Right renal cortex interstitium (tissue), 3 donors: ENCODE data around the gene USP2. TPM values are rescaled to one million over a fixed set of nuclear protein-coding genes. Genes with fewer than 3 reads are reported as not detected.

Experiments used
- DNase-seq, 3 donors: peaks; one replicate each; pipeline ENCODE4 v3.0.0-alpha.2; 2013; ENCODE audit warnings: low read depth in 3 of 3, low spot score in 2 of 3
- polyA plus RNA-seq, 3 donors: library from polyadenylated mRNA; unstranded; fragments of 120-200 nt; gene quantifications; one replicate each; pipeline ENCODE4 v1.2.1, GENCODE V29; 2013; ENCODE audit not compliant: insufficient read length in 3 of 3

Gene USP2
- polyA plus RNA-seq, 3 donors, result 7.1 to 11.8 (median 8.7) TPM

DNA sequence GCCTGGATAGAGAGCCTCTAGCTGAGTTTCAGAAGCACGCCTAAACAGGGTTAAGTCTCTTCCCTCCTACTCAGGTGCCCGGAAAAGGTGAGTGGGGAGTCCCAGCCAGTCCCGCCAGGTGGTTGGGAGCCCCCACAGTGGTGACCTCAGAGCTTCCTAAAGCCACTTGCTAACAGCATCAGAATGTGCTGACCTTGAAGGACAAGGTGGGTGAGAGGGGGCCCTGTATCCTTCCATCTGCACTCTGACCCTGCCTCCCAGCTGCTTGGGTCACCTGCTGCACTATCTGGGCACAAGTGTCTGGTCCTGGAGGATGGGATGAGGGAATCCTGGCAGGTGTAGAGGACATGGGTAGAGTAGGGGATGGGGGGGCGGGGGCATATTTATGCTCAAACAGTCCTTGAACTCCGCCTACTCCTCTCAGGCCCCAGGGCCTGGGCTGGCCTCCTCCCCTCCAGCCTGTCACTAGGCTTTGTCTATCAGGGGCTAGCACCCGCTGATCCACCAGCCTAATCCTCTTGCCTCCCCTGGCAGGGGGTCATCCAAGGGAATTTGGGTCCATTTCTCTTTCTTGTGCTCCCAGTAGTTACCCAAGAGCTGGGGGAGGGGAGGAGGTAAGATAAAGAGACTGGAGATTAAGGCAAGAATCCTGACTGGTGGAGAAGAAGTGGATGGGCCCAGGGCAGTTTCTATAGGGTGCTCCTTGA, 3.4 kb downstream of the USP2 start:
- no peak for DNase-seq

DNA sequence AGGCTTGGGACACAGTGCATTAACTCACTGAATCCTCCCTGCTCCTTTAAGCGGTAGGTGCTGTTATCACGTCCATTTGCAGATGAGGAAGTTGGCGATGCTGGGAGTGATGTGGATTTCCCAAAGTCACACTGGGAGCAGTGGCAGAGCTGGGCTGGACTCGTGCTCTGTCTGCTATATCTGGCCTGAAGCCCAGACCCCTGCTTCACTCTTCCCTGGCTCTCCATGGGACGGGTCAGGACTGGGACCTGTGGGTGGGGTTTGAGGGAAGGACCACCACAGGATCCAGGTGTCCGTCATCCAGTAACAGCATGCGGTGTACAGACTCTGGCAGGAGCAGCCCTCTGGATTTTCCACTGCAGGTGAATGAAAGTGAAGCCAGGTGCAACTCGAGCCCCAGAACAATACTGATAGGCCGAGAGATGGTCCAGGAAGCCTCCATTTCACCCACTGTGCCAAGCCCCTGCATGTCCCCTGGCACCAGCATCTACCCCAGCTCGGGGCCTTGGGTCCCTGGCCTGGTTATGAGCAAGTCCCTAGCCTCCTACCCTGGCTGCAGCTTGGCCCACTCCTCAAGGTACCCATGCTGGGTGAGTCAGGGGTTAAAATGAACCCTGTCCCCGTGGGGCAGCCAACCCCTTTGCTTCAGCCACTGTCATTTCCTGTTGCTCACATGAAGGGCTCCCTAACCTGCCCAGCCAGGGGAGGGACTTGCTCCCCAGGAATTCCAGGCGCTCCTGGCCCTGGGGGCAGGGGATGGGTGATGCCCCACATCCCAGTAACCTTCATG, 4.2 kb downstream of the USP2 start:
- DNase-seq, result no peak

- DNase-seq, result no peak
Observed at GRCh38 chr11:119376197-119376847, 5.2 kb downstream of the USP2 start.

DNA sequence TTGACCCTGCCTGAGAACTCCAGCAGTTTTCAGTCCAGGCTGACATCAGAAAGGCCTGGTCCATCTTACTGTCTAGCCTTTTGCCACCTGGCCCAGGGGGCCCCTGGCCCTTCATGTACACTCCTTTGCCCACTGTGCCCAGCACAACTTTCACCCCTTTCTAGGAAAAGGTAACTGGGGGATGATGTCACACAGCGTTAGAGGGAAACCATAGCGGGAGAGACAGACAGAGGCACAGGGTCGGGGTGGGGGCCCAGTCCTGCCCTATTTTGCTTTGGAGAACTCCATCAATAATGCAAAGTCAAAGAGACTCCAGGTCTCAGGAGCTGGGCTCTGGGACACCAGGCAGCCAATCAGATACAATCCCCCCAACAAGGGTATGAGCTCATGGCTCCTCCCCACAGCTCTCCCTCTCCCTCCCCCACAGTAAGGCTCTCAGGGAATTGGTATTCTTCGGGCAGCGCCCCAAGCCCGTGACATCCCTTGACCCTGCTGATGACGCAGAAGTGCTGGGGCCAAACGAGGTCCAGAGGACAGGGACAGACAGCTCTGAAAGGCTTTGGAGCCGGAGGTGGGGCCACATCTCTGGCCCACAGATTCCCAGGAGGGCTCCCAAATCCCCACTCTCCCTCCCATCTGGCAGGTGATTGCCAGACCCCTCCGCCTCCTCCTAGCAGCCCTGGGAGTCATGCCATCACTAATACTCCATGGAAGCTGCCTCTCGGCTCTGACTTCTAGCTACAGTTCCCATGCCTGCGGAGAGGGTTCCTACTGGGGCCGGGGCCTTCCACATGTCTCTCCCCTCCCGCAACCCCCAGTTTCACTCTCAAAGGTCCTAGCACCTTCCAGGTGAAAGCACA, 5.9 kb downstream of the USP2 start:
- no peak for DNase-seq

DNA sequence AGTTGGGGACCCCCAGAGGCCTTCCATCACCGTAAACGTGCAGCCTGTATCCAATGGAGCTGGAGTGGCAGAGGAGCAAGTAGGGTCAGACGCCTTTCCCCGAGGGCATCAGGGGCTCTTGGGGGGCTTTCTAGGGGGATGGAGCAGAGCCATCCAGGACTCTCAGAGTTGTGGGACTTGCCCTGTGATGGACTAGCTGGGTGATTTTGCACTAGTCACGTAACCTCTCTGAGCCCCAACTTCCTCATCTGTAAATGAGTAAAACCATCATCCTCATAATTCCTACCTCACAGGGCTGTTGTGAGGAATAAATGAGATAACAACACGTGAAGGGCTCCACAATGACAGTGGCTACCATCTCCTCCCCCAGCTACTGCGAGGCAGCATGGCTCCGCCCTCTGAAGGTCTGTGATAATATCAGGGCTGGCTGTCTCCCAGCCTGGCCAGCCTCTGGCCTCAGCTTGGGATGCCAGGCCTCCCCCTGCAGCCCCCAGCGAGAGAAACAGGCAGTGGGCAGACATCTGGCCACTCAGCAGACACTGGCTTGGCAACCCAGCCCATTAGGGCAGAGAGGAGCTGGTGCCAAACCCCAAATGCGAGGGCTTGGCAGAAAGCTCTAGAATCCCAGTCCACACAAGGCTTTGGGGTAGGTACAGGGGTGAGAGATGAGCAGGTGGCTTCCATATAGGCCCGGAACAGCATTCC, 6.7 kb downstream of the USP2 start:
- DNase-seq, result no peak

- DNase-seq, result peak in 1 of 3 donors; percentile 69
Observed at GRCh38 chr11:119373921-119374631, 7.4 kb downstream of the USP2 start.

DNA sequence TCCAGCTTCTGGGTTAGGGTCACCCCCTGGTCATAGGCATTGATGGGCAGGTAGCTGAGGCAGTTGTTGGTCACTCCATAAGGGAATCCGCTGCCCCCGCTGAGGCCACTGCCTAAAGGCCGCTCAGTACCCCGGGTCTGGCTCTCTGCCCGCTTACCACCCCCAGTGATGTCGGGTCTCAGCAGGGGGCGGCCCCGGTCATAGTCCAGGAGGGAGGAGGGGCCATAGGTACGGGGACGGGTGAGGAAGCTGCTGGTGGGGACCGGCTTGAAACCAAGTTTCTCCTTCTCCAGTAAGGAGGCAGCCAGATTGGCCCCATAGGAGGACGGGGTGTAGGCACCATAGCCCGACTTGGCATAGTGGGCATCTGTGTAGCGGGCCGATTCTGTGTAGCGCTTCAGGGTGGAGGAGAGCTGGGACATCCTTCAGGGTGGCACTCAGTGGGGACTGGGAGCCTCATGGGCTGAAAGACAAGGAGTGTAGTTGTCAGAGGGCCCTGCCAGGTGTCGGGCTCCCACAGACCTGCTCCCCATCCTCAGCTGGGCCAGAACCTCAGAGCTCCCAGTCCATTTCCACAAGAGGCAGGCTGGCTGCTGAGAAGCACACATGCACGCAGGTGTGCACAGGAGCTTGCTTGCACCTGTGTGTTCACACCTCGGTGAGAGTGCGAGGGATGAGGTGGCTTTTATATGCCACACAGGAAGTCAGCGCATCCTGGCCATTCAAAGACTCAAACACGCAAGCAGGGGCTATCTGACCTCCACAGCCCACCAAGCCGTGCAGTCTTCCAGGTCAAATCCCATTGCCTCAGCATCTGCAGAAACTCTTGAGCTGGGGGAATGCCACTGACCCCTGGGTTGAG, 8.2 kb downstream of the USP2 start:
- DNase-seq, result no peak

DNA sequence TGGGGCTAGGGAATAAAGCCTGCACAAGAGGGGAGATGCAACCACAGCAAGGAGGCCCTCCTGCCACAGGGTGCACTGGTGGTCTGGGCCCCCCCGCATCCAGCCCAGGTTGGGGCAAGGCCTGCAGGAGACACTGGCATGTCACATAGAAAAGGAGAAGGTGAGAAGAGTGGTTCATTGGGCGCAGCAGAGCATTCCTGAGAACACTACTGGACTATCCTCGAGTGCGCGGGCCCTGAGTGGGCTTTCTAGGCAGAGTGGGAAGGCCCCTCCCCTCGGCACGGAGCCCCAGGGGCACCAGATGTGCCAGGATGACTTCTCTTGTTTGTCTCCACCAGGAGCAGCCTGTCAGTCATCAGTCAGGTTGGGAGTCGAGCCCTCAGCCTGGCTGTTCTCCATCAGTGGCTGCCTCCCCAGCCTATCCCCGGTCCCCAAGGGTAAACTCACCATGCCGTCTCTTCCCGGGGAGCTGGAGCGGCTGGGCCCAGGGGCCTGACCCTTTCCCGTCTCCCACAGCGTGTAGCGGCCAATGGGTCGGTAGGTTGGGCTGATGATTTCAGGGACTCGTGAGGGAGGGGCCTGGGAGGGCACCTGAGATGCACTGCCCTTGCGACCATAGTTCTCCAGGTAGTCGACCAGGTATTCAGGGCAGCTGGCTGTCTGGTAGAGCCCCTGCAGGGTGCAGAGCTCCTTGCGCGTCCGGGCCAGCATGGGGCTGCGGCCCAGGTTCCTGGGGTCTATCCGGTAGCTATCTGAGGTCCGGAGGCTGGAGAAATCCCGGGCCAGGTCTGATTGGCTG, 9.0 kb downstream of the USP2 start:
- DNase-seq, result no peak

GRCh38 chr11:119371778-119372182, 9.7 kb downstream of the USP2 start:
- DNase-seq, result no peak

- no peak for DNase-seq
Observed at GRCh38 chr11:119371067-119371601, 10.4 kb downstream of the USP2 start.

DNA sequence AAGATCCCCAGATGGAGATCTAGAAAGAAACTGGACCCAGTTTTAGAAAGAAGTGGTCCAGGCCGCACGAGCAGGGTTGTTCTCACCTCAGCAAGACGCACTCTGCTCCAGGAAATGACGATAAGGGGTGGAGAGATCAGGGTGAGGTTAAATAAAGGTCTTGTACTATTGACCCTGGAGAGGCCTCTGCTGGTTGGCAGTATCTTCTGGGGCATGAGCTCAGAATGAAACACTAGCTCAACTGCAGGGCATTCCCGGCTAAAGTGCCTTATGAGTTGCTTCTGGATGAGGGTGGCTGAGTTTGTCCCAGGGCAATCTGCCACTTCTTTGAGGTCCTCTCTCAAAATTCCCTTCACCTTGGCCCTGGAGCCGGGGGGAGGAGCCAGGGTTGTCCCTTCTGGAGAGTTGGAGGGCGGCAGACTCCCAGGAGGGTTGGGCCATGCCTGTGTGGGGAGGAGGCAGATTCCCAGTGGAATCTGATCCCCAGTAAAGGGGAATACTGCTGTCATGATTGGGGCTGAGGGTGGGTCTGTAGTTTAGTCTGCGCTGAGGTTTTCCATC, 10.9 kb downstream of the USP2 start:
- DNase-seq, result no peak

- no peak for DNase-seq
Observed at GRCh38 chr11:119369132-119369925, 12.2 kb downstream of the USP2 start.

GRCh38 chr11:119368121-119369034, 13.1 kb downstream of the USP2 start:
- no peak for DNase-seq

GRCh38 chr11:119367661-119368120, 13.8 kb downstream of the USP2 start:
- DNase-seq, result no peak
